KMS-11 (cell line): ENCODE data around the gene VCL.

ENCODE experiments used
- H2AFZ ChIP-seq: fragments of 200-600 bp; sonication (generic); 2 replicates; pipeline ENCODE4 v1.6.1; 2016; ENCODE audit warnings: antibody characterized with exemption, mixed run types, low read depth
- H3K27ac ChIP-seq: fragments of 200-600 bp; sonication (generic); 2 replicates; pipeline ENCODE4 v1.6.1; 2016; ENCODE audit warnings: mild to moderate bottlenecking, mixed run types
- H3K27me3 ChIP-seq: fragments of 200-600 bp; sonication (generic); 2 replicates; pipeline ENCODE4 v1.6.1; 2017; ENCODE audit warnings: mild to moderate bottlenecking, low read depth, mixed run types, moderate library complexity; ENCODE audit not compliant: insufficient read depth
- H3K36me3 ChIP-seq: fragments of 200-600 bp; sonication (generic); 2 replicates; pipeline ENCODE4 v1.6.1; 2017; ENCODE audit warnings: mild to moderate bottlenecking, mixed run types; ENCODE audit not compliant: insufficient read depth
- H3K4me1 ChIP-seq: fragments of 200-600 bp; sonication (generic); 2 replicates; pipeline ENCODE4 v1.6.1; 2016; ENCODE audit warnings: mild to moderate bottlenecking, low read depth, mixed run types; ENCODE audit not compliant: poor library complexity, severe bottlenecking
- H3K4me2 ChIP-seq: fragments of 200-600 bp; sonication (generic); 2 replicates; pipeline ENCODE4 v1.7.0; 2016; ENCODE audit warnings: mild to moderate bottlenecking, mixed run types
- H3K4me3 ChIP-seq: fragments of 200-600 bp; sonication (generic); IDR thresholded peaks from 2 replicates; pipeline ENCODE4 v1.6.1; 2017; ENCODE audit warnings: low read depth, low read length, mixed read lengths; ENCODE audit not compliant: insufficient read depth
- H3K79me2 ChIP-seq: fragments of 200-600 bp; sonication (generic); 2 replicates; pipeline ENCODE4 v1.6.1; 2016; ENCODE audit warnings: low read depth, mixed run types; ENCODE audit not compliant: insufficient read depth
- H3K9ac ChIP-seq: fragments of 200-600 bp; sonication (generic); 2 replicates; pipeline ENCODE4 v1.6.1; 2016; ENCODE audit warnings: mild to moderate bottlenecking, mixed run types
- H4K20me1 ChIP-seq: fragments of 200-600 bp; sonication (generic); 2 replicates; pipeline ENCODE4 v1.6.1; 2016; ENCODE audit warnings: mild to moderate bottlenecking, mixed run types; ENCODE audit not compliant: insufficient read depth
- TF ChIP-seq, protein P1 (sequence below): fragments of 200-600 bp; sonication (generic); conservative IDR thresholded peaks from 2 replicates; pipeline ENCODE4 v1.6.1; 2017; ENCODE audit warnings: low read depth, mild to moderate bottlenecking, antibody characterized with exemption, low read length, moderate library complexity, mixed read lengths

VCL gene

DNA sequence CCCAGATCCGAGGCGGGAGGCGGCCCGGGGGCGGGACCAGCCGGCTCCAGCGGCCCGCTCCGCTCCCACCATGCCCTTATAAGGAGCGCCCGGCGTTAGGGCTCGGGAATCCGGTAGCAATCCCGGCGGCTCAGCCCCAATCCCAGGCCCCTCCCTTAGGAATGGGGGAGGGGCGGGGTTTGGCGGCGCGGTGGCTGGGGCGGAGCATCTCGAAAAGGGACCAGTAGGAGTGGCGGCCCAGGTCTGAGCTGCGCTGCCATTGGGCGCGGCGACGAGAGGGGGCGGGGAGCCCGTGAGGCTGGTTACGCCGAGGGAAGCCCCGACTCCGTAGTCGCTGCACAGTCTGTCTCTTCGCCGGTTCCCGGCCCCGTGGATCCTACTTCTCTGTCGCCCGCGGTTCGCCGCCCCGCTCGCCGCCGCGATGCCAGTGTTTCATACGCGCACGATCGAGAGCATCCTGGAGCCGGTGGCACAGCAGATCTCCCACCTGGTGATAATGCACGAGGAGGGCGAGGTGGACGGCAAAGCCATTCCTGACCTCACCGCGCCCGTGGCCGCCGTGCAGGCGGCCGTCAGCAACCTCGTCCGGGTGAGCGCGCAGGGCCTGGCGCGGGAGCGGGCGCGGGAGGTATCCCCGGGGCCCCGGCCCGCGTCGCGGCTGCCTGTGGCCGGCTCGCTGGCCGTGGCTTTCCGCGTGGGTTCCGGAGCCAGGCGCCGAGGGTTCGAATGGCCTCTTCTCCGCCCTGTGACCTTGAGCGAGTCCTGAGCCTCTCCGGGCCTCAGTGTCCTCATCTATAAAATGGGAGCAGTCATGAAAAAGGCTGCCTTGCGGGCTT is at the start of gene VCL:
VCL (plus strand) TSS at position 330 of the 836 bp plus-strand sequence; CDS start at position 422, 92 bp downstream.
- H3K27me3 ChIP-seq: no peaks in the 10 kb centered on the region
- peak within 1 kb of the TSS; percentile 70 for H2AFZ ChIP-seq
- peak within 1 kb of the TSS; percentile 88 for H3K4me2 ChIP-seq
- H3K4me1 ChIP-seq: peaks cover 24% of the 10 kb centered on the region
- H3K27ac ChIP-seq: peak within 1 kb of the TSS; percentile 51
- H3K36me3 ChIP-seq: no peaks in the 10 kb centered on the region
- TF ChIP-seq, protein P1, sequence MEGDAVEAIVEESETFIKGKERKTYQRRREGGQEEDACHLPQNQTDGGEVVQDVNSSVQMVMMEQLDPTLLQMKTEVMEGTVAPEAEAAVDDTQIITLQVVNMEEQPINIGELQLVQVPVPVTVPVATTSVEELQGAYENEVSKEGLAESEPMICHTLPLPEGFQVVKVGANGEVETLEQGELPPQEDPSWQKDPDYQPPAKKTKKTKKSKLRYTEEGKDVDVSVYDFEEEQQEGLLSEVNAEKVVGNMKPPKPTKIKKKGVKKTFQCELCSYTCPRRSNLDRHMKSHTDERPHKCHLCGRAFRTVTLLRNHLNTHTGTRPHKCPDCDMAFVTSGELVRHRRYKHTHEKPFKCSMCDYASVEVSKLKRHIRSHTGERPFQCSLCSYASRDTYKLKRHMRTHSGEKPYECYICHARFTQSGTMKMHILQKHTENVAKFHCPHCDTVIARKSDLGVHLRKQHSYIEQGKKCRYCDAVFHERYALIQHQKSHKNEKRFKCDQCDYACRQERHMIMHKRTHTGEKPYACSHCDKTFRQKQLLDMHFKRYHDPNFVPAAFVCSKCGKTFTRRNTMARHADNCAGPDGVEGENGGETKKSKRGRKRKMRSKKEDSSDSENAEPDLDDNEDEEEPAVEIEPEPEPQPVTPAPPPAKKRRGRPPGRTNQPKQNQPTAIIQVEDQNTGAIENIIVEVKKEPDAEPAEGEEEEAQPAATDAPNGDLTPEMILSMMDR: no peak
- H3K9ac ChIP-seq: peak within 1 kb of the TSS; percentile 78
- no peak within 1 kb of the TSS for H3K4me3 ChIP-seq
- peaks cover 6% of the 10 kb centered on the region; the same call in 1 of the 2 replicates for H3K79me2 ChIP-seq
- no peaks in the 10 kb centered on the region for H4K20me1 ChIP-seq

GRCh38 chr10:73948947-73949633 is 48.8 kb upstream of the VCL start:
- no peaks in the 10 kb centered on the region for H4K20me1 ChIP-seq
- H3K27me3 ChIP-seq: no peaks in the 10 kb centered on the region
- H2AFZ ChIP-seq: no peak overlapping the region
- H3K36me3 ChIP-seq: no peaks in the 10 kb centered on the region
- no peak overlapping the region for H3K27ac ChIP-seq
- H3K4me3 ChIP-seq: no peak overlapping the region
- no peak overlapping the region for H3K9ac ChIP-seq
- no peaks in the 10 kb centered on the region for H3K4me1 ChIP-seq
- TF ChIP-seq, protein P1: no peak
- no peaks in the 10 kb centered on the region for H3K79me2 ChIP-seq
- no peak overlapping the region for H3K4me2 ChIP-seq

DNA sequence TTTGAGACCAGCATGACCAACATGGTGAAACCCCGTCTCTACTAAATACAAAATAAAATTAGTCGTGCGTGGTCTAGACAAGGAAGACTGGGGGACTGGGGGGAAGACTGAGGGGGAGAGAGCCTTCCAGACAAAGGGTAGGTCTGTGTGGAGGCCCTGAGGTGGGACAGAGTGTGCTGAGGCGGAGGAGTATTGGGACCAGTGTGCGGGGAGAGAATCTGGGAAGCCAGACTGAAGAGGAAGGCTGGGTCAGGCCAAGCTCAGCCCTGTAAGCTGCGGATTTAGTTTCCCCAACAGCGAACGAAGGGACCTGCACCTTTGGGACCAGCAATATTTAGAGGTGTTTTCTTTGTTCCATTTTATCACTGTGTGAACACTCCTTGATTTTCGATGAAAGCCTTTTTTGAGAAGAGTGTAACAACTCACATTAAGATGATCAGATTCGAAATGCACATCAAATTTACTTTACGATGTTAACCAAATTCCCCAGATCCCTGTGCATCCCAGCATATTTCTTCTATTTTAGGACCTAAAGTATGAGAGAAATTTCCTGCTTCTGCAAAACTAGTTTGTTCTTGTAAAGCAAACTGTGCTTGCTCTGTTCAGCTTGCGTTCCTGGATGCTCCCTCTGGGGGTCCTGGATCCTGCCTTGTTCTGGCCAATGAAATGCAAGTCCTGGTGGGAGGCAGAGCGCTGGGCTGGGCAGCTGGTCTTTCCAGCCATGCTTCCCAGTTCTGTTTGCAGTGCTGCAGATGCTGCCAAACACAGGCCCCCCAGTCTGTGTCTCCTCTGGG is 47.6 kb upstream of the VCL start:
- H3K36me3 ChIP-seq: no peaks in the 10 kb centered on the region
- H3K4me2 ChIP-seq: no peak overlapping the region
- no peaks in the 10 kb centered on the region for H4K20me1 ChIP-seq
- H2AFZ ChIP-seq: no peak overlapping the region
- peaks cover 1% of the 10 kb centered on the region for H3K4me1 ChIP-seq
- no peak overlapping the region for H3K4me3 ChIP-seq
- H3K79me2 ChIP-seq: no peaks in the 10 kb centered on the region
- TF ChIP-seq, protein P1: no peak
- H3K9ac ChIP-seq: no peak overlapping the region
- H3K27ac ChIP-seq: no peak overlapping the region
- no peaks in the 10 kb centered on the region for H3K27me3 ChIP-seq

GRCh38 chr10:73953665-73954064 is 44.3 kb upstream of the VCL start:
- Histone ChIP-seq H3K36me3 (no peaks in the 10 kb centered on the region), H3K4me3 (no peak overlapping the region), H3K4me1 (peaks cover 31% of the 10 kb centered on the region), H3K4me2 (no peak overlapping the region), H3K9ac (no peak overlapping the region), H2AFZ (no peak overlapping the region), H3K27ac (no peak overlapping the region), H3K79me2 (no peaks in the 10 kb centered on the region), H3K27me3 (no peaks in the 10 kb centered on the region), H4K20me1 (no peaks in the 10 kb centered on the region)
- TF ChIP-seq, protein P1: no peak
